HG02678 (cell line): Measurements from ENCODE around the gene PRDM16.

Experiments used
- ATAC-seq: cut with Tn5 transposase; IDR thresholded peaks from one replicate; pipeline ENCODE4 v1.9.1; 2021; ENCODE audit warnings: mild to moderate bottlenecking, moderate library complexity; ENCODE audit not compliant: unreplicated experiment

Gene PRDM16

GRCh38 chr1:3219005-3219790 is 150.2 kb downstream of the PRDM16 start:
- ATAC-seq: no peak

- no peak for ATAC-seq
These were observed 150.9 kb downstream of the PRDM16 start for GRCh38 chr1:3219791-3220467.

GRCh38 chr1:3221112-3222041 is 152.4 kb downstream of the PRDM16 start:
- ATAC-seq: no peak

- ATAC-seq: no peak
These were observed 153.2 kb downstream of the PRDM16 start for GRCh38 chr1:3222042-3222692.

GRCh38 chr1:3225661-3226060 is 156.7 kb downstream of the PRDM16 start:
- no peak for ATAC-seq

GRCh38 chr1:3226191-3226590 is 157.2 kb downstream of the PRDM16 start:
- no peak for ATAC-seq

- ATAC-seq: no peak
These were observed 157.8 kb downstream of the PRDM16 start for GRCh38 chr1:3226701-3227350.

- ATAC-seq: no peak
These were observed 158.3 kb downstream of the PRDM16 start for GRCh38 chr1:3227351-3227704.

- no peak for ATAC-seq
These were observed 158.9 kb downstream of the PRDM16 start for GRCh38 chr1:3227893-3228292.

- no peak for ATAC-seq
These were observed 160.2 kb downstream of the PRDM16 start for GRCh38 chr1:3229081-3229725.

GRCh38 chr1:3230553-3230952 is 161.6 kb downstream of the PRDM16 start:
- no peak for ATAC-seq

- ATAC-seq: no peak
These were observed 162.2 kb downstream of the PRDM16 start for GRCh38 chr1:3231245-3231644.

GRCh38 chr1:3231826-3232225 is 162.8 kb downstream of the PRDM16 start:
- ATAC-seq: no peak

- ATAC-seq: no peak
These were observed 164.0 kb downstream of the PRDM16 start for GRCh38 chr1:3233031-3233430.

GRCh38 chr1:3233551-3233950 is 164.5 kb downstream of the PRDM16 start:
- no peak for ATAC-seq

GRCh38 chr1:3234281-3234680 is 165.3 kb downstream of the PRDM16 start:
- no peak for ATAC-seq

GRCh38 chr1:3234956-3235355 is 166.0 kb downstream of the PRDM16 start:
- ATAC-seq: no peak

- no peak for ATAC-seq
These were observed 166.5 kb downstream of the PRDM16 start for GRCh38 chr1:3235496-3235895.

GRCh38 chr1:3236361-3236760 is 167.4 kb downstream of the PRDM16 start:
- no peak for ATAC-seq

GRCh38 chr1:3236955-3237354 is 168.0 kb downstream of the PRDM16 start:
- ATAC-seq: no peak
